ENCODE results near the gene PUM2. TPM values are rescaled to one million over a fixed set of nuclear protein-coding genes. Genes with fewer than 3 reads are reported as not detected.

The PUM2 gene
- total and polyA plus RNA-seq, 2 of the 13 experiments (the other 11 are each of a cell fraction or from before 2014, with no cell fraction given) = 69.6 to 69.8 TPM

- TF ChIP-seq, protein P1, sequence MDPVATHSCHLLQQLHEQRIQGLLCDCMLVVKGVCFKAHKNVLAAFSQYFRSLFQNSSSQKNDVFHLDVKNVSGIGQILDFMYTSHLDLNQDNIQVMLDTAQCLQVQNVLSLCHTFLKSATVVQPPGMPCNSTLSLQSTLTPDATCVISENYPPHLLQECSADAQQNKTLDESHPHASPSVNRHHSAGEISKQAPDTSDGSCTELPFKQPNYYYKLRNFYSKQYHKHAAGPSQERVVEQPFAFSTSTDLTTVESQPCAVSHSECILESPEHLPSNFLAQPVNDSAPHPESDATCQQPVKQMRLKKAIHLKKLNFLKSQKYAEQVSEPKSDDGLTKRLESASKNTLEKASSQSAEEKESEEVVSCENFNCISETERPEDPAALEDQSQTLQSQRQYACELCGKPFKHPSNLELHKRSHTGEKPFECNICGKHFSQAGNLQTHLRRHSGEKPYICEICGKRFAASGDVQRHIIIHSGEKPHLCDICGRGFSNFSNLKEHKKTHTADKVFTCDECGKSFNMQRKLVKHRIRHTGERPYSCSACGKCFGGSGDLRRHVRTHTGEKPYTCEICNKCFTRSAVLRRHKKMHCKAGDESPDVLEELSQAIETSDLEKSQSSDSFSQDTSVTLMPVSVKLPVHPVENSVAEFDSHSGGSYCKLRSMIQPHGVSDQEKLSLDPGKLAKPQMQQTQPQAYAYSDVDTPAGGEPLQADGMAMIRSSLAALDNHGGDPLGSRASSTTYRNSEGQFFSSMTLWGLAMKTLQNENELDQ (CRISPR knock-in tag; IDR thresholded peaks at IDR 0.05; ENCODE audit: borderline replicate concordance) = no peak
- TF ChIP-seq, protein P2, sequence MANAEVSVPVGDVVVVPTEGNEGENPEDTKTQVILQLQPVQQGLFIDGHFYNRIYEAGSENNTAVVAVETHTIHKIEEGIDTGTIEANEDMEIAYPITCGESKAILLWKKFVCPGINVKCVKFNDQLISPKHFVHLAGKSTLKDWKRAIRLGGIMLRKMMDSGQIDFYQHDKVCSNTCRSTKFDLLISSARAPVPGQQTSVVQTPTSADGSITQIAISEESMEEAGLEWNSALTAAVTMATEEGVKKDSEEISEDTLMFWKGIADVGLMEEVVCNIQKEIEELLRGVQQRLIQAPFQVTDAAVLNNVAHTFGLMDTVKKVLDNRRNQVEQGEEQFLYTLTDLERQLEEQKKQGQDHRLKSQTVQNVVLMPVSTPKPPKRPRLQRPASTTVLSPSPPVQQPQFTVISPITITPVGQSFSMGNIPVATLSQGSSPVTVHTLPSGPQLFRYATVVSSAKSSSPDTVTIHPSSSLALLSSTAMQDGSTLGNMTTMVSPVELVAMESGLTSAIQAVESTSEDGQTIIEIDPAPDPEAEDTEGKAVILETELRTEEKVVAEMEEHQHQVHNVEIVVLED (CRISPR knock-in tag; IDR thresholded peaks at IDR 0.05; ENCODE audit: borderline replicate concordance) = peak; percentile 98
- no peak; the same call in 1 of the 2 replicates for TF ChIP-seq ZNF605 (CRISPR knock-in tag; IDR thresholded peaks at IDR 0.05)
- TF ChIP-seq PRDM10 (CRISPR knock-in tag; IDR thresholded peaks at IDR 0.05; ENCODE audit: low read depth) = no peak
- no peak for TF ChIP-seq MBNL3 (CRISPR knock-in tag; conservative IDR thresholded peaks at IDR 0.05)
- TF ChIP-seq GPN1 (CRISPR knock-in tag; IDR thresholded peaks at IDR 0.05; ENCODE audit: borderline replicate concordance) = peak; percentile 17; the same call in 1 of the 2 replicates
- peak; percentile 93 for TF ChIP-seq ZNF138 (CRISPR knock-in tag; IDR thresholded peaks at IDR 0.05; ENCODE audit: low read depth)
- TF ChIP-seq STAT5B (CRISPR knock-in tag; IDR thresholded peaks at IDR 0.05) = no peak
- TF ChIP-seq, protein P3, sequence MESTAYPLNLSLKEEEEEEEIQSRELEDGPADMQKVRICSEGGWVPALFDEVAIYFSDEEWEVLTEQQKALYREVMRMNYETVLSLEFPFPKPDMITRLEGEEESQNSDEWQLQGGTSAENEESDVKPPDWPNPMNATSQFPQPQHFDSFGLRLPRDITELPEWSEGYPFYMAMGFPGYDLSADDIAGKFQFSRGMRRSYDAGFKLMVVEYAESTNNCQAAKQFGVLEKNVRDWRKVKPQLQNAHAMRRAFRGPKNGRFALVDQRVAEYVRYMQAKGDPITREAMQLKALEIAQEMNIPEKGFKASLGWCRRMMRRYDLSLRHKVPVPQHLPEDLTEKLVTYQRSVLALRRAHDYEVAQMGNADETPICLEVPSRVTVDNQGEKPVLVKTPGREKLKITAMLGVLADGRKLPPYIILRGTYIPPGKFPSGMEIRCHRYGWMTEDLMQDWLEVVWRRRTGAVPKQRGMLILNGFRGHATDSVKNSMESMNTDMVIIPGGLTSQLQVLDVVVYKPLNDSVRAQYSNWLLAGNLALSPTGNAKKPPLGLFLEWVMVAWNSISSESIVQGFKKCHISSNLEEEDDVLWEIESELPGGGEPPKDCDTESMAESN (CRISPR knock-in tag; conservative IDR thresholded peaks at IDR 0.05) = peak; percentile 79; the same call in 1 of the 2 replicates
- TF ChIP-seq ZNF253 (CRISPR knock-in tag; IDR thresholded peaks at IDR 0.05; ENCODE audit: borderline replicate concordance) = peak; percentile 88; the same call in 1 of the 2 replicates
- TF ChIP-seq, protein P4, sequence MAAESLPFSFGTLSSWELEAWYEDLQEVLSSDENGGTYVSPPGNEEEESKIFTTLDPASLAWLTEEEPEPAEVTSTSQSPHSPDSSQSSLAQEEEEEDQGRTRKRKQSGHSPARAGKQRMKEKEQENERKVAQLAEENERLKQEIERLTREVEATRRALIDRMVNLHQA (CRISPR knock-in tag; IDR thresholded peaks at IDR 0.05) = no peak
- peak; percentile 15; the same call in 1 of the 2 replicates for TF ChIP-seq DNMT1 (CRISPR knock-in tag; IDR thresholded peaks at IDR 0.05)
- 0 out of 2 replicates have a peak, but pooled peaks have one; percentile 32 for TF ChIP-seq PAX8 (CRISPR knock-in tag; IDR thresholded peaks at IDR 0.05; ENCODE audit: borderline replicate concordance)
- peak; percentile 94; the same call in 1 of the 2 replicates for TF ChIP-seq ZNF205 (CRISPR knock-in tag; IDR thresholded peaks at IDR 0.05)
- no peak for TF ChIP-seq SYNCRIP (IDR thresholded peaks at IDR 0.05; ENCODE audit: insufficient read depth, low read depth, low read length)
- 0 out of 2 replicates have a peak, but pooled peaks have one; percentile 79 for TF ChIP-seq MEF2D (CRISPR knock-in tag; IDR thresholded peaks at IDR 0.05)
- TF ChIP-seq FOXJ3 (CRISPR knock-in tag; IDR thresholded peaks at IDR 0.05; ENCODE audit: borderline replicate concordance) = peak; percentile 61; the same call in 1 of the 2 replicates
- TF ChIP-seq MTF1 (CRISPR knock-in tag; IDR thresholded peaks at IDR 0.05) = peak; percentile 84; the same call in 1 of the 2 replicates
Measured at GRCh38 chr2:20350753-20351554, at the start of gene PUM2 (continued).
